Measurements from ENCODE around the gene CD99.

DNA sequence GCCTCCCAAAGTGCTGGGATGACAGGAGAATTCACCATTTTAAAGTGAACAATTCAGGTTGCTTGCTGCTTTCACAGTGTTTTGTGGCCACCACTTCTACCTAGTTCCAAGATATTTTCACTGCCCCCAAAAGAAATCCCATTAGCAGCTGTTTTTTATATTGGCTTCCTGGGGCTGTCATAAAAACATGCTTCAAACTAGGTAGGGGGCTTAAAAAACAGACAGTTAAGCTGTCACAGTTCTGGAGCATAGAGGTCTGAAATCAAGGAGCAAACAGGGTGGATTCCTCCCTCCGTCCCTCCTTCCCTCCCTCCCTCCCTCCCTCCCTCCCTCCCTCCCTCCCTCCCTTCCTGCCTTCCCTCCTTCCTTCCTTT, 57.7 kb downstream of the CD99 start:
- no peak for TF ChIP-seq NRF1 (IDR thresholded peaks at IDR 0.05; ENCODE audit: low read depth, low read length)
- TF ChIP-seq ELF1 (IDR thresholded peaks at IDR 0.05), result no peak
- TF ChIP-seq MXI1 (IDR thresholded peaks at IDR 0.05; ENCODE audit: low read depth, low read length), result no peak
- TF ChIP-seq, protein P1, sequence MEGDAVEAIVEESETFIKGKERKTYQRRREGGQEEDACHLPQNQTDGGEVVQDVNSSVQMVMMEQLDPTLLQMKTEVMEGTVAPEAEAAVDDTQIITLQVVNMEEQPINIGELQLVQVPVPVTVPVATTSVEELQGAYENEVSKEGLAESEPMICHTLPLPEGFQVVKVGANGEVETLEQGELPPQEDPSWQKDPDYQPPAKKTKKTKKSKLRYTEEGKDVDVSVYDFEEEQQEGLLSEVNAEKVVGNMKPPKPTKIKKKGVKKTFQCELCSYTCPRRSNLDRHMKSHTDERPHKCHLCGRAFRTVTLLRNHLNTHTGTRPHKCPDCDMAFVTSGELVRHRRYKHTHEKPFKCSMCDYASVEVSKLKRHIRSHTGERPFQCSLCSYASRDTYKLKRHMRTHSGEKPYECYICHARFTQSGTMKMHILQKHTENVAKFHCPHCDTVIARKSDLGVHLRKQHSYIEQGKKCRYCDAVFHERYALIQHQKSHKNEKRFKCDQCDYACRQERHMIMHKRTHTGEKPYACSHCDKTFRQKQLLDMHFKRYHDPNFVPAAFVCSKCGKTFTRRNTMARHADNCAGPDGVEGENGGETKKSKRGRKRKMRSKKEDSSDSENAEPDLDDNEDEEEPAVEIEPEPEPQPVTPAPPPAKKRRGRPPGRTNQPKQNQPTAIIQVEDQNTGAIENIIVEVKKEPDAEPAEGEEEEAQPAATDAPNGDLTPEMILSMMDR (IDR thresholded peaks at IDR 0.05), result no peak
- TF ChIP-seq, protein P2, sequence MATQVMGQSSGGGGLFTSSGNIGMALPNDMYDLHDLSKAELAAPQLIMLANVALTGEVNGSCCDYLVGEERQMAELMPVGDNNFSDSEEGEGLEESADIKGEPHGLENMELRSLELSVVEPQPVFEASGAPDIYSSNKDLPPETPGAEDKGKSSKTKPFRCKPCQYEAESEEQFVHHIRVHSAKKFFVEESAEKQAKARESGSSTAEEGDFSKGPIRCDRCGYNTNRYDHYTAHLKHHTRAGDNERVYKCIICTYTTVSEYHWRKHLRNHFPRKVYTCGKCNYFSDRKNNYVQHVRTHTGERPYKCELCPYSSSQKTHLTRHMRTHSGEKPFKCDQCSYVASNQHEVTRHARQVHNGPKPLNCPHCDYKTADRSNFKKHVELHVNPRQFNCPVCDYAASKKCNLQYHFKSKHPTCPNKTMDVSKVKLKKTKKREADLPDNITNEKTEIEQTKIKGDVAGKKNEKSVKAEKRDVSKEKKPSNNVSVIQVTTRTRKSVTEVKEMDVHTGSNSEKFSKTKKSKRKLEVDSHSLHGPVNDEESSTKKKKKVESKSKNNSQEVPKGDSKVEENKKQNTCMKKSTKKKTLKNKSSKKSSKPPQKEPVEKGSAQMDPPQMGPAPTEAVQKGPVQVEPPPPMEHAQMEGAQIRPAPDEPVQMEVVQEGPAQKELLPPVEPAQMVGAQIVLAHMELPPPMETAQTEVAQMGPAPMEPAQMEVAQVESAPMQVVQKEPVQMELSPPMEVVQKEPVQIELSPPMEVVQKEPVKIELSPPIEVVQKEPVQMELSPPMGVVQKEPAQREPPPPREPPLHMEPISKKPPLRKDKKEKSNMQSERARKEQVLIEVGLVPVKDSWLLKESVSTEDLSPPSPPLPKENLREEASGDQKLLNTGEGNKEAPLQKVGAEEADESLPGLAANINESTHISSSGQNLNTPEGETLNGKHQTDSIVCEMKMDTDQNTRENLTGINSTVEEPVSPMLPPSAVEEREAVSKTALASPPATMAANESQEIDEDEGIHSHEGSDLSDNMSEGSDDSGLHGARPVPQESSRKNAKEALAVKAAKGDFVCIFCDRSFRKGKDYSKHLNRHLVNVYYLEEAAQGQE (IDR thresholded peaks at IDR 0.05; ENCODE audit: low read depth, low read length), result no peak
- no peak for TF ChIP-seq POLR2AphosphoS5 (IDR thresholded peaks at IDR 0.05; ENCODE audit: low read depth, low read length)
- TF ChIP-seq GABPA (IDR thresholded peaks at IDR 0.05; ENCODE audit: low read depth), result no peak
- TF ChIP-seq, protein P3, sequence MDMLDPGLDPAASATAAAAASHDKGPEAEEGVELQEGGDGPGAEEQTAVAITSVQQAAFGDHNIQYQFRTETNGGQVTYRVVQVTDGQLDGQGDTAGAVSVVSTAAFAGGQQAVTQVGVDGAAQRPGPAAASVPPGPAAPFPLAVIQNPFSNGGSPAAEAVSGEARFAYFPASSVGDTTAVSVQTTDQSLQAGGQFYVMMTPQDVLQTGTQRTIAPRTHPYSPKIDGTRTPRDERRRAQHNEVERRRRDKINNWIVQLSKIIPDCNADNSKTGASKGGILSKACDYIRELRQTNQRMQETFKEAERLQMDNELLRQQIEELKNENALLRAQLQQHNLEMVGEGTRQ (IDR thresholded peaks at IDR 0.05; ENCODE audit: borderline replicate concordance, low read depth, low read length), result no peak
